ENCODE data around the gene RASAL3.

The RASAL3 gene

GRCh38 chr19:15438124-15438496, 26.2 kb downstream of the RASAL3 start:
- H3K36me3 ChIP-seq (ENCODE audit: control insufficient read depth, insufficient read depth, low read length): no peaks in the 10 kb centered on the region
- no peaks in the 10 kb centered on the region for H3K27me3 ChIP-seq (ENCODE audit: control insufficient read depth, insufficient read depth, low read length)
- no peak overlapping the region for H3K27ac ChIP-seq (ENCODE audit: low read depth, low read length)
- H3K4me1 ChIP-seq (ENCODE audit: control insufficient read depth, insufficient read depth, low read length): peaks cover 5% of the 10 kb centered on the region
- no peak overlapping the region for H3K9ac ChIP-seq (ENCODE audit: low read depth, low read length)
- H3K9me3 ChIP-seq (ENCODE audit: control insufficient read depth, insufficient read depth, low read length): no peaks in the 10 kb centered on the region
- no peak overlapping the region for H3K4me3 ChIP-seq (ENCODE audit: low read depth, low read length)

GRCh38 chr19:15437355-15438123, 26.8 kb downstream of the RASAL3 start:
- Histone ChIP-seq H3K4me1 (ENCODE audit: control insufficient read depth, insufficient read depth, low read length) (peaks cover 5% of the 10 kb centered on the region), H3K36me3 (ENCODE audit: control insufficient read depth, insufficient read depth, low read length) (no peaks in the 10 kb centered on the region), H3K4me3 (ENCODE audit: low read depth, low read length) (no peak overlapping the region), H3K27me3 (ENCODE audit: control insufficient read depth, insufficient read depth, low read length) (no peaks in the 10 kb centered on the region), H3K9ac (ENCODE audit: low read depth, low read length) (no peak overlapping the region), H3K9me3 (ENCODE audit: control insufficient read depth, insufficient read depth, low read length) (no peaks in the 10 kb centered on the region), H3K27ac (ENCODE audit: low read depth, low read length) (no peak overlapping the region)

- Histone ChIP-seq H3K27ac (ENCODE audit: low read depth, low read length) (no peak overlapping the region), H3K27me3 (ENCODE audit: control insufficient read depth, insufficient read depth, low read length) (no peaks in the 10 kb centered on the region), H3K9me3 (ENCODE audit: control insufficient read depth, insufficient read depth, low read length) (no peaks in the 10 kb centered on the region), H3K4me3 (ENCODE audit: low read depth, low read length) (no peak overlapping the region), H3K36me3 (ENCODE audit: control insufficient read depth, insufficient read depth, low read length) (no peaks in the 10 kb centered on the region), H3K9ac (ENCODE audit: low read depth, low read length) (no peak overlapping the region), H3K4me1 (ENCODE audit: control insufficient read depth, insufficient read depth, low read length) (peaks cover 5% of the 10 kb centered on the region)
Measured at GRCh38 chr19:15436826-15437110, 27.6 kb downstream of the RASAL3 start.

GRCh38 chr19:15436012-15436825, 28.1 kb downstream of the RASAL3 start:
- Histone ChIP-seq H3K27me3 (ENCODE audit: control insufficient read depth, insufficient read depth, low read length) (no peaks in the 10 kb centered on the region), H3K36me3 (ENCODE audit: control insufficient read depth, insufficient read depth, low read length) (no peaks in the 10 kb centered on the region), H3K9me3 (ENCODE audit: control insufficient read depth, insufficient read depth, low read length) (no peaks in the 10 kb centered on the region), H3K27ac (ENCODE audit: low read depth, low read length) (no peak overlapping the region), H3K4me1 (ENCODE audit: control insufficient read depth, insufficient read depth, low read length) (peaks cover 10% of the 10 kb centered on the region), H3K4me3 (ENCODE audit: low read depth, low read length) (no peak overlapping the region), H3K9ac (ENCODE audit: low read depth, low read length) (no peak overlapping the region)

- no peaks in the 10 kb centered on the region for H3K9me3 ChIP-seq (ENCODE audit: control insufficient read depth, insufficient read depth, low read length)
- no peaks in the 10 kb centered on the region for H3K36me3 ChIP-seq (ENCODE audit: control insufficient read depth, insufficient read depth, low read length)
- peak overlapping the region; percentile 76 for H3K4me3 ChIP-seq (ENCODE audit: low read depth, low read length)
- no peak overlapping the region for H3K9ac ChIP-seq (ENCODE audit: low read depth, low read length)
- no peaks in the 10 kb centered on the region for H3K27me3 ChIP-seq (ENCODE audit: control insufficient read depth, insufficient read depth, low read length)
- H3K4me1 ChIP-seq (ENCODE audit: control insufficient read depth, insufficient read depth, low read length): peaks cover 11% of the 10 kb centered on the region
- no peak overlapping the region for H3K27ac ChIP-seq (ENCODE audit: low read depth, low read length)
Measured at GRCh38 chr19:15433519-15434069, 30.8 kb downstream of the RASAL3 start.

- H3K4me1 ChIP-seq (ENCODE audit: control insufficient read depth, insufficient read depth, low read length): peaks cover 11% of the 10 kb centered on the region
- peak overlapping the region; percentile 53 for H3K27ac ChIP-seq (ENCODE audit: low read depth, low read length)
- peak overlapping the region; percentile 76 for H3K4me3 ChIP-seq (ENCODE audit: low read depth, low read length)
- H3K27me3 ChIP-seq (ENCODE audit: control insufficient read depth, insufficient read depth, low read length): no peaks in the 10 kb centered on the region
- no peaks in the 10 kb centered on the region for H3K36me3 ChIP-seq (ENCODE audit: control insufficient read depth, insufficient read depth, low read length)
- H3K9ac ChIP-seq (ENCODE audit: low read depth, low read length): no peak overlapping the region
- no peaks in the 10 kb centered on the region for H3K9me3 ChIP-seq (ENCODE audit: control insufficient read depth, insufficient read depth, low read length)
Measured at GRCh38 chr19:15432629-15433518, 31.5 kb downstream of the RASAL3 start.

- H3K27ac ChIP-seq (ENCODE audit: low read depth, low read length): no peak overlapping the region
- H3K4me3 ChIP-seq (ENCODE audit: low read depth, low read length): peak overlapping the region; percentile 79
- peaks cover 11% of the 10 kb centered on the region for H3K4me1 ChIP-seq (ENCODE audit: control insufficient read depth, insufficient read depth, low read length)
- H3K9me3 ChIP-seq (ENCODE audit: control insufficient read depth, insufficient read depth, low read length): no peaks in the 10 kb centered on the region
- H3K36me3 ChIP-seq (ENCODE audit: control insufficient read depth, insufficient read depth, low read length): peaks cover 6% of the 10 kb centered on the region
- H3K9ac ChIP-seq (ENCODE audit: low read depth, low read length): peak overlapping the region; percentile 34; the same call in 1 of the 2 replicates
- H3K27me3 ChIP-seq (ENCODE audit: control insufficient read depth, insufficient read depth, low read length): no peaks in the 10 kb centered on the region
Measured at GRCh38 chr19:15432018-15432494, 32.3 kb downstream of the RASAL3 start.

- Histone ChIP-seq H3K36me3 (ENCODE audit: control insufficient read depth, insufficient read depth, low read length) (peaks cover 12% of the 10 kb centered on the region), H3K4me3 (ENCODE audit: low read depth, low read length) (peak overlapping the region; percentile 79), H3K27me3 (ENCODE audit: control insufficient read depth, insufficient read depth, low read length) (no peaks in the 10 kb centered on the region), H3K9me3 (ENCODE audit: control insufficient read depth, insufficient read depth, low read length) (no peaks in the 10 kb centered on the region), H3K4me1 (ENCODE audit: control insufficient read depth, insufficient read depth, low read length) (peaks cover 11% of the 10 kb centered on the region), H3K9ac (ENCODE audit: low read depth, low read length) (peak overlapping the region; percentile 34; the same call in 1 of the 2 replicates), H3K27ac (ENCODE audit: low read depth, low read length) (no peak overlapping the region)
Measured at GRCh38 chr19:15431396-15432017, 32.8 kb downstream of the RASAL3 start.

GRCh38 chr19:15430526-15431120, 33.7 kb downstream of the RASAL3 start:
- no peaks in the 10 kb centered on the region for H3K9me3 ChIP-seq (ENCODE audit: control insufficient read depth, insufficient read depth, low read length)
- no peak overlapping the region for H3K9ac ChIP-seq (ENCODE audit: low read depth, low read length)
- H3K36me3 ChIP-seq (ENCODE audit: control insufficient read depth, insufficient read depth, low read length): peaks cover 19% of the 10 kb centered on the region
- peaks cover 11% of the 10 kb centered on the region for H3K4me1 ChIP-seq (ENCODE audit: control insufficient read depth, insufficient read depth, low read length)
- H3K27me3 ChIP-seq (ENCODE audit: control insufficient read depth, insufficient read depth, low read length): no peaks in the 10 kb centered on the region
- no peak overlapping the region for H3K4me3 ChIP-seq (ENCODE audit: low read depth, low read length)
- no peak overlapping the region for H3K27ac ChIP-seq (ENCODE audit: low read depth, low read length)
